HG02588 (cell line): Measurements from ENCODE around the gene TSPAN32.
"Not testable (repeated sequence)": the region's sequence is repeated elsewhere in the genome, so short reads cannot be mapped to it uniquely, and the experiment has no call there.

Source experiments
- ATAC-seq: cut with Tn5 transposase; IDR thresholded peaks from one replicate; pipeline ENCODE4 v1.9.1; 2021; ENCODE audit warnings: mild to moderate bottlenecking, moderate library complexity; ENCODE audit not compliant: unreplicated experiment

The TSPAN32 gene

DNA sequence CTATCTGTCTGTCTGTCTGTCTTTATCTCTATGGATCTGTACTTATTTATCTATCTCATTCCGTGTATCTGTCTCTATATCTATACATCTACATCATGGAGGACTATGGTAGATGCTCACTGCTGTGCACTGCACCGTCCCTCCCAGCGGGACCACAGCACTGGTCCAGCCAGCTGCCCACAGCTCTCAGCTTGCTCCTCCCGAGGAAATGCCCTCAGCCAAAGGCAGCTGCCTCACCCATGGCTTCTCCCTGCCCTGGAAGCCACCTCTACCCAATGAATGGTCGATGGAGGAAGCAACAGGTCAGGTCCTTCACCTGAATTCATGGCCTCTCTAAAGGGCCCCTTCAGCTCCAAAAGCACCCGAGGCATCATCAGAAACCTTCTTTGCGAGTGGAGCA, 60.6 kb downstream of the TSPAN32 start:
- no peak for ATAC-seq

DNA sequence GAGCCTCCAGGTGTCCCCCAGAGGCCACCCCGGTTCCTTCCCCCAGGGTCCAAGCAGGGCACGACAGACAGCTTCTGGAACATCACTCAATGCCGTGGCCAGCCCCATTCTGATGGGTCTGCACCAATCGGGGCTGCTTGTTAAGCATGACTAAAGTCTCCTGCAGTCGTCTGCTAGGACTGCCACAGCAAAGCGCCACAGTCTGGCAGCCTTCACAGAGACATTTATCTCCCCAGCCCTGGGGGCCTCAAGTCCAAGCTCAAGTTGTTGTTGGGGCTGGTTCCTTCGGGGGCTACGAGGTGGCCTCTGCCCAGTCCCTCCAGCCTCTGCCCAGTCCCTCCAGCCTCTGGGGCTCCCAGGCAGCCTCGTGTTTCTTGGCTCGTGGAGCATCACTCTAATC, 61.3 kb downstream of the TSPAN32 start:
- no peak for ATAC-seq

DNA sequence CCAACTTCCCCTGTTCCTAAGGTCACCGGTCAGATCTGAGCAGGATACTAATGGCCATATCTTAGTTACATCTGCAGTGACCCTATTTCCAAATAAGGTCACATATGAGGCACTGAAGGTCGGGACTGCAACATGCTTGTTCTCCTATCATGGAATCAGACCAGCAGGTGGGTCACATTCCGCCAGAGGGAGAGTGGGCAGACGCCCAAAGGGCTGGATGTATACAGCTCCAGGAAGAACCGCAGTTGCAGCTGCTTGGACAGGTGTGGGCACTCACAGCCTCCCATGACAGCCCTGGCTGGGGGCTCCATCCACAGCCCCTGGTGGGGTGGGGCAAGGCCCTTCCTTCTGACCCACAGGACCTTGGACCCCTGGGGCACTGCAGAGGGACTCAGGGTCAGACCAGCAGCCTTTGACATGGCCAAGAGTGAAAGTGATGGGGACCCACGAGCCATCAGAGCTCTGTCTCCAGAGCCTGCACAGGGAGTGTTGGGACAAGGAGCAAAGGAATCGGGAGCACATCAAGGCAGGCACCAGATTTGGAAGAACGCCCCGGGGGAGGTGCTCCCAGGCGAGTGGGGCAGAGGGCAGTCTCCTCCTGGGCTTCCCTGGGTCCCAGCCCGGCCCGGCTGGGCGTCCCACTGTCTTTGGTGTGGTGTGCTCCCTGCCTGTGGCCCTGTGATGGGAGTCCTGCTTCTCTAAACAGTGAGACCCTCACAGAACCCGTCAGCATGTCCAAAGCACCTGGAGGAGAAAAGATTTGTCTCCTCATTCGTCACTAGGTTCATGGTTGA, 62.0 kb downstream of the TSPAN32 start:
- ATAC-seq = no peak

DNA sequence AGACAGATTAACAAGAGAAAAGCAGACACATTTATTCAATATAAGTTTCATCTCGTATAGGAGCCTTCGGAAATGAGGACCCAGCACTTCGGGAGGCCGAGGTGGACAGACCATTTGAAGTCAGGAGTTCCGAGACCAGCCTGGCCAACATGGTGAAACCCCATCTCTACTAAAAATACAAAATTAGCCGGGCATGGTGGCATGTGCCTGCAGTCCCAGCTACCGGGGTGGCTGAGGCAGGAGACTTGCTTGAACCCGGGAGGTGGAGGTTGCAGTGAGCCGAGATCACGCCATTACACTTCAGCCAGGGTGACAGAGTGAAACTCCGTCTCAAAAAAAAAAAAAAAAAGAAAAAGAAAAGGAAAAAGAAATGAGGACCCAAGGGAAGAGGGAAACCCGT, 62.6 kb downstream of the TSPAN32 start:
- ATAC-seq = not testable (repeated sequence)

DNA sequence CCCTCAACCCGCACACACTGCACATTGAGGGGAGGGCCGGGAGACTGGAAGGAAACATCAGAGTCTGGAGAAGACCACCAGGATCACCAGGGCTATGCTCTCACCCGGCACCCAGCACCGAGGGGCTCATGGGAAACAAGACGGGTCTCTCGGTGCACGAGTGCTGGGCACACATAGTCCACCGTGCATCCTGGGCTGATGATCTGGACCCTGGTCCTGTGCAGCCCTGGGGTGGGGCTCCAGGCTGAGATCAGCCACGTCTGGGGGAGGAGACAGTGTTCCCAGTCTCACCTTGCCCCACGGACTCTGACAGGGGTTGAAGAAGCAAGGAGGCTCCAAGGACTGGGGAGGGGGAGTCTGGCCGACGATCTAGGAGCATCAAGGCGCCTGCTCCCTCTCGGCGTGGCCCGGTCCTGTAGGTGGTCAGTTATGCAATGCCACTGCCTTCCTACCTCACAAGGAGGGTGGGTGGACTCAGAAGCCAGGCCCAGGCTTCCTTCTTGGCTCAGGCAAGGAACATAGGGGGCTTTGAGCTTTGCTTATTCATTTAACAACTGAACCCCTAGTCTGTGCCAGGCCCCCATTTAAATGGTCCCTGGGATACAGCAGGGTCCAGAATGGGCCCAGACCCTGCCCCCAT, 63.9 kb downstream of the TSPAN32 start:
- ATAC-seq = no peak

DNA sequence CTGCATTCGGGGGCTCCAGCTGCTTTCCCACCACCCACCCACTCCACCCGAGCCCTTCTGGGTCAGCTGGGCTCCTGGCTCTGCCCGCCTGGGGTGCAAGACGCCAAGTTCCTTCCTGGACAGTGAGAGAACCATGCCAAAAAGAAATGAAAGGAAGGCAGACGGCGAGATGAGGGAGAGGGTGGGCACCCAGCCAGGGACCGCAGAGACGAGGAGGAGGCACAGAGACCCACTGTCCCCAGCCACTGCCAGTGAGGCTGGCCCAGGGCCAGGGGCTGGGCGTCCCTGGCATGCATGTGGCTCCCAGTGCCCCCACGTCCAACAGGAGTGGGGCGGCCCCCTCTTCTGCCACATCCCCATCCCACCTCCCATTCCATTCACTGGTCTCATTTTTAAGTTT, 64.5 kb downstream of the TSPAN32 start:
- no peak for ATAC-seq

DNA sequence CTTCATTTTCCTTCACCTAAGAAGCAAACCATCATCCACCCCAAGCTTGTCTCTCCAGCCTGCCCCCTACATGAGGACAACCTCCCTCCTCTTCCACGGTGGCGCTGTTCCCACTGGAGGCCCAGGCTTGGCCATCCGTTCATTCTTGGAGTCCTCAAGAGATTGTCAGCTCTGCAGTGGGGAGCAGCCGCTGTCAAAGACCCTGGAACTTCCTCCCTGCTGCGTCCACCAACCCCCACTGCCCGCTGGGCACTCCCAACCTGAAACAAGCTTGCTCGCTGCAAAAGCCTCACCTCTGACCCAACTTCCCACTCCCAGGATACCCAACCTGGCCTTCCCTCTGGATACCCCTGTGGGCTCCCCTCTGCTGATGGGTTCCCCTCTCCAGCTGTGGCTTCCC, 64.9 kb downstream of the TSPAN32 start:
- ATAC-seq = no peak

DNA sequence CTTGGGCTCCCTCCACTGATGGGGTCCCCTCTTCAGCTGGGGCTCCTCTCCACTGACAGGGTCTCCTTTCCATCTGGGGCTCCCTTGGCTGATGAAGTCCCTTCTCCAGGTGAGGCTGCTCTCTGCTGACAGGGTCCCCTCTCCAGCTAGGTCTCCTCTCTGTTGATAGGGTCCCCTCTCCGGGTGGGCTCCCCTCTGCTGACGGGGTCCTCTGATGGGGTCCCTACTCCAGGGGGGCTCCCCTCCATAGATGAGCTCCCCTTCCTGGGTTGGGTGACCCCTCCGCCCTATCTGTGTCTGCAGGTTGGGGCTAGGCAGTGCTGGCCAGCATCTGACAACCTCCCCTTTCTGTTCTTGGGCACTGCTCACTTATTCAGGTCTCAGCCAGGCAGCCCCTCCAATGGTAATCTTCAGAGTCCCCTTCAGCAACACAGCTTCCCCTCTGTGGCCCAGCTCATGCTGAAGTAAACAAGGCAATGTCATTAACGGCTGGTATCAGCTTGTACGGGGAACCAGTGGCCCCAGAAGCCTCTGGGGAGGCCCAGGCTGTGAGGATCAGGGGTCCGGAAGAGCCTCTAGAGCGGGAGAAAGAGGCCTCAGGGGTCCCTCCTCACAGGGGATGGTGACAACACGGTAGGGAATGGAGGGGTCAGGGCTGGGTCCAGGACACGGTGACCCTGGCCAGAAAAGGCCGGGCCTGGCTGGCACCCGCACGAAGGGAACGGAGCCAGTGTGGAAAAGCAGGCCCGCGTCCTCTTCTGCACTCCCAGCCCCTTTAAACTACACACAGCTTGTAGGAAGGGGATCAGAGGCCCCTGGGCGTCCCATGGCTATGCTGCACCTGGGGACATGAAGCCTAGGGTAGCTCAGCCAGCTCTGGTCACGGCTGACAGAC, 65.7 kb downstream of the TSPAN32 start:
- no peak for ATAC-seq
